HL-60 (cell line): ENCODE results near the gene SMARCA2.

Source experiments
- POLR2AphosphoS5 ChIP-seq: IDR thresholded peaks from 2 replicates; pipeline ENCODE4 v1.6.1; 2012; ENCODE audit warnings: low read depth
- SPI1 ChIP-seq: IDR thresholded peaks from 2 replicates; pipeline ENCODE4 v1.6.1; 2012; ENCODE audit warnings: low read depth, mild to moderate bottlenecking, borderline replicate concordance
- TF ChIP-seq, protein P1 (sequence below): IDR thresholded peaks from one replicate; pipeline ENCODE4 v1.5.1; 2011; ENCODE audit warnings: low read length, control low read depth, inconsistent platforms; ENCODE audit not compliant: insufficient read depth

DNA sequence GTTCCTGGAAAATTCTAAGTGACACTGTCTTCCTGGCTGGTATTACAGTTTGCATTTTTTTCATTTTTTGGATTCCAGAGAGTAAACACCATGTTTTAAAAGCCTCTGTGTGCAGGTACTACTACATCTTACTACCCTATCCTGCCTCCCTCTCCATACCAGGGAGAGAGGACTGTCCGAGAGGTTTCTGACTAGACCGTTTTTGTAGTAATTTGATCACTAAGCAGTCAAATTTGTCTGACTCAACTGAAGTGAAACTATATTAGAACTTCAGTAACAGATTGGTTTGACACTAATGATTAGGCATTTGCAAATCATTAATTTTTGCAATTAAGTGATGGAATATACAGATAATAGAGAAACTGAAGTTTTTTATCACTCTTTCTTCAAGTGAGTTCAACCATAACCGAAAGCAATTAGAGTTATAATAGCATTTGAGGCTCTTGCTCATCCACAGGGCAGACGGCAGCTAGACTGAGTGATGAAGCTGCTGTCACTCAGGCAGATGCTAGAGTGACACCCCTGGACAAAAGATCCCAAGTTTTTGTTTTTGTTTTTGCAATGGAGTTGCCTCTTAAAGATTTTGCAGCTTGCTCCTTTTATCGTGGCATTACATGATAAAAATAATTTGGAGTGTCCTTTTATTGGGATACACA, 44.3 kb downstream of the SMARCA2 start:
- TF ChIP-seq POLR2AphosphoS5 (no peak), SPI1 (no peak)
- TF ChIP-seq, protein P1, sequence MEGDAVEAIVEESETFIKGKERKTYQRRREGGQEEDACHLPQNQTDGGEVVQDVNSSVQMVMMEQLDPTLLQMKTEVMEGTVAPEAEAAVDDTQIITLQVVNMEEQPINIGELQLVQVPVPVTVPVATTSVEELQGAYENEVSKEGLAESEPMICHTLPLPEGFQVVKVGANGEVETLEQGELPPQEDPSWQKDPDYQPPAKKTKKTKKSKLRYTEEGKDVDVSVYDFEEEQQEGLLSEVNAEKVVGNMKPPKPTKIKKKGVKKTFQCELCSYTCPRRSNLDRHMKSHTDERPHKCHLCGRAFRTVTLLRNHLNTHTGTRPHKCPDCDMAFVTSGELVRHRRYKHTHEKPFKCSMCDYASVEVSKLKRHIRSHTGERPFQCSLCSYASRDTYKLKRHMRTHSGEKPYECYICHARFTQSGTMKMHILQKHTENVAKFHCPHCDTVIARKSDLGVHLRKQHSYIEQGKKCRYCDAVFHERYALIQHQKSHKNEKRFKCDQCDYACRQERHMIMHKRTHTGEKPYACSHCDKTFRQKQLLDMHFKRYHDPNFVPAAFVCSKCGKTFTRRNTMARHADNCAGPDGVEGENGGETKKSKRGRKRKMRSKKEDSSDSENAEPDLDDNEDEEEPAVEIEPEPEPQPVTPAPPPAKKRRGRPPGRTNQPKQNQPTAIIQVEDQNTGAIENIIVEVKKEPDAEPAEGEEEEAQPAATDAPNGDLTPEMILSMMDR, result no peak
